ENCODE measurements around the gene METTL23.
"Not testable (repeated sequence)": the region's sequence is repeated elsewhere in the genome, so short reads cannot be mapped to it uniquely, and the experiment has no call there.

Gene METTL23

DNA sequence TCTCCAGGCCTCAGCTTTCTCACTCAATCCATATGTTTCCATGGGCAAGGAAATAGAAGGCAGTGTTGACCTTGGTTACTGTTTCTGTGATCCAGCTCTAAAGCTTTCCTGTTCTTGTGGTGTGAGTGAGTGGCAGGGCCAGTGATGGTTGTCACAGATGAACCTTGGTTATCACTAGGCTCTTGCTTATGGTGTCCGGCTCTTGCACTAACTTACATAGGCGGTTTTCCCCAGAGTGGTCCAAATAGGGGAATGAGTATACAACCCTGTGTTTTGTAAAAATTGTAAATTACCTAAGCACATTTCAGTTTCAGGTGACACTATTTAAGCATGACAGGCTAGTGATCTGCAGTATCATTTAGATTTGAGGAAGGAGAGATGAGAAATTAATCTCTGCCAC lies 18.1 kb downstream of the METTL23 start:
- no peaks in the 10 kb centered on the region for H3K27me3 ChIP-seq
- H3K9me3 ChIP-seq: no peaks in the 10 kb centered on the region
- DNase-seq: no peak
- no peak overlapping the region for H3K4me3 ChIP-seq (ENCODE audit: low read depth, low read length)
- H3K4me1 ChIP-seq: no peaks in the 10 kb centered on the region; the same call in 1 of the 2 replicates
- peaks cover 3% of the 10 kb centered on the region for H3K36me3 ChIP-seq
- TF ChIP-seq, protein P1, sequence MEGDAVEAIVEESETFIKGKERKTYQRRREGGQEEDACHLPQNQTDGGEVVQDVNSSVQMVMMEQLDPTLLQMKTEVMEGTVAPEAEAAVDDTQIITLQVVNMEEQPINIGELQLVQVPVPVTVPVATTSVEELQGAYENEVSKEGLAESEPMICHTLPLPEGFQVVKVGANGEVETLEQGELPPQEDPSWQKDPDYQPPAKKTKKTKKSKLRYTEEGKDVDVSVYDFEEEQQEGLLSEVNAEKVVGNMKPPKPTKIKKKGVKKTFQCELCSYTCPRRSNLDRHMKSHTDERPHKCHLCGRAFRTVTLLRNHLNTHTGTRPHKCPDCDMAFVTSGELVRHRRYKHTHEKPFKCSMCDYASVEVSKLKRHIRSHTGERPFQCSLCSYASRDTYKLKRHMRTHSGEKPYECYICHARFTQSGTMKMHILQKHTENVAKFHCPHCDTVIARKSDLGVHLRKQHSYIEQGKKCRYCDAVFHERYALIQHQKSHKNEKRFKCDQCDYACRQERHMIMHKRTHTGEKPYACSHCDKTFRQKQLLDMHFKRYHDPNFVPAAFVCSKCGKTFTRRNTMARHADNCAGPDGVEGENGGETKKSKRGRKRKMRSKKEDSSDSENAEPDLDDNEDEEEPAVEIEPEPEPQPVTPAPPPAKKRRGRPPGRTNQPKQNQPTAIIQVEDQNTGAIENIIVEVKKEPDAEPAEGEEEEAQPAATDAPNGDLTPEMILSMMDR (IDR thresholded peaks at IDR 0.05; ENCODE audit: low read depth, low read length): no peak

DNA sequence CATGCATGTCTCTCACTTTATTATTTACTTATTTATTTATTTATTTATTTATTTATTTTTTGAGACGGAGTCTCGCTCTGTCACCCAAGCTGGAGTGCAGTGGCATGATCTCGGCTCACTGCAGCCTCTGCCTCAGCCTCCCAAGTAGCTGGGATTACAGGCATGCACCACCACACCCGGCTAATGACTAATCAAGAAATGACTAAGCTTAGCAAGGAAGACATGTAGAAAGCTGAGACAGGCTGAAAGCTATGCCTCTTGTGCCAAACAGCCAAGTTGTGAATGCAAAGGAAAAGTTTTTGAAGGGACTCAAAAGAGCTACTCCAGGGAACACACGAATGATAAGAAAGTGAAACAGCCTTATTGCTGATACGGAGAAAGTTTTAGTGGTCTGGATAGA lies 19.1 kb downstream of the METTL23 start:
- H3K9me3 ChIP-seq; H3K36me3 ChIP-seq; H3K27me3 ChIP-seq; DNase-seq; H3K4me3 ChIP-seq (ENCODE audit: low read depth, low read length); H3K4me1 ChIP-seq: not testable (repeated sequence)

DNA sequence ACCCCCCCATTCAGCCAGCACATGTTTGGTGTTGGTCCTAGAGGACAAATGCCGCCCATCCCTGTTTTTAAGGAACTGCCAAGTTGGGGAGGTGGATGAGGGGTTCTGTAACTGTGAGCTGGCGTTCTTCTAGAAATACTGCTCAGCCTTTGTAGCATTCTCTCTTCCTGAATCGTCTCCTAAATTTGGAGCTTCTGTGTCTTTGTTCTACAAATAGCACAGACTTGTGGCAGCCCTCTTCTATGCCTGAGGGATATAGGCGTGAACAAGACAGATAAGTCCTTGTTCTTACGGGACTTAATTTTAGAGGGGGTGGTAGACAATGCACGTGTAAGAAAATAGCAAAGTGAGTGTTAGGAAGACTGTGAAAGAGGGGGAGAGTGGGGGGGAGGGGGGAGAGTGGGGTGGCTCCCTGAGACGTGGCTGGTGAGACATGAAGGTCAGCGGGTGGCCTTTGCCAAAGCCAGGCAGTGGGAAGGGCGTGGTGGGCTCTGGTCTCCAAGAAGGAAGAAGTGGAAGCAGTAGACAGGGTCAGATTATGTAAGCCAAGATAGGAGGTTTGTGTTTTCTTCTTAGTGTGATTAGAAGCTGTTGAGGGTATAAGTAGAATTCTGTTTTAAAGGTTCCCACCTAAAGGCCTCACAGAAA lies 21.2 kb downstream of the METTL23 start:
- Histone ChIP-seq H3K36me3 (peaks cover 3% of the 10 kb centered on the region), H3K9me3 (no peaks in the 10 kb centered on the region), H3K4me1 (no peaks in the 10 kb centered on the region), H3K4me3 (ENCODE audit: low read depth, low read length) (no peak overlapping the region), H3K27me3 (no peaks in the 10 kb centered on the region)
- TF ChIP-seq, protein P1 (IDR thresholded peaks at IDR 0.05; ENCODE audit: low read depth, low read length): no peak
- no peak for DNase-seq

DNA sequence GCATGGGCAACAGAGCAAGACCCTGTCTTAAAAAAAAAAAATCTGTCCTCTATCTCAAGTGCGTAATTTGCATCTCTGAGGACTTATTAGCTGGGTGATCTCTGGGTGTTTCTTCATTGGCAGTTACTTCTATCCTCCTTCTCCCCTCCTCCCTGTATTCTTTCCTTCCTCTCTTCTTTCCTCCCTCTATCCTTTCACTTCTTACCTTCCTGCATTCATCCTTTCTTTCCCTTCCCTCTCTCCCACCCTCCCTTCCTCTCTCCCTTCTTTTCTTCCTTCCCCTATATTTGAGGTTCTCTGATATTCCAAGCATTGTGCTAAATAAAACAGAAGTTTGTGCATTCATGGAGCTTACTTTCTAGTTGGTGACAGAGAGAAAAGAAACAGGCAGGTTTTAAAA lies 22.0 kb downstream of the METTL23 start:
- no peak for DNase-seq
- TF ChIP-seq, protein P1 (IDR thresholded peaks at IDR 0.05; ENCODE audit: low read depth, low read length): no peak
- H3K4me1 ChIP-seq: no peaks in the 10 kb centered on the region
- H3K4me3 ChIP-seq (ENCODE audit: low read depth, low read length): no peak overlapping the region
- no peaks in the 10 kb centered on the region for H3K27me3 ChIP-seq
- H3K36me3 ChIP-seq: peaks cover 3% of the 10 kb centered on the region
- H3K9me3 ChIP-seq: no peaks in the 10 kb centered on the region

DNA sequence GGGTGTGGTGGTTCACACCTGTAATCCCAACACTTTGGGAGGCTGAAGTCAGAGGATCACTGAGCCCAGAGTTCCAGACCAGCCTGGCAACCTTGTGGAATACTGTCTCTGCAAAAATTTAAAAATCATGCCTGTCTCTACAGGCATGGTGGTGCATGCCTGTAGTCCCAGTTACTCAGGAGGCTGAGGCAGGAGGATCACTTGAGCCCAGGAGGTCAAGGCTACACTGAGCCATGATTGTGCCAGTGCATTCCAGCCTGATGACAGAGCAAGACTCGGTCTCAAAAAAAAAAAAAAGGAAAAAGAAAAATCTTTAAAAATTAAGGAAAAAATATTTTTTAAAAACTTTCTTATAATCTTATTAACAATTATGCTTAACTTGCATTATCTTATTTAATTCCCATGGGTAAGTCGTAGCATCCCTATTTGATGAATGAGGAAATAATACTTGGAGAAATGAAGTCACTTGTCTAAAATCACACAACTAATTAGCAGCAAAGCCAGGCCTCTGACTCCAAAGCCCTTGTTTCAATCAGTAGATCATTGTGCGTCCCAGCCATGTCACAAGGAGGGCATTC lies 24.9 kb downstream of the METTL23 start:
- H3K27me3 ChIP-seq: no peaks in the 10 kb centered on the region
- H3K4me3 ChIP-seq (ENCODE audit: low read depth, low read length): no peak overlapping the region
- TF ChIP-seq, protein P1 (IDR thresholded peaks at IDR 0.05; ENCODE audit: low read depth, low read length): no peak
- no peaks in the 10 kb centered on the region for H3K36me3 ChIP-seq
- H3K9me3 ChIP-seq: no peaks in the 10 kb centered on the region
- no peak for DNase-seq
- H3K4me1 ChIP-seq: peaks cover 3% of the 10 kb centered on the region; the same call in 1 of the 2 replicates

DNA sequence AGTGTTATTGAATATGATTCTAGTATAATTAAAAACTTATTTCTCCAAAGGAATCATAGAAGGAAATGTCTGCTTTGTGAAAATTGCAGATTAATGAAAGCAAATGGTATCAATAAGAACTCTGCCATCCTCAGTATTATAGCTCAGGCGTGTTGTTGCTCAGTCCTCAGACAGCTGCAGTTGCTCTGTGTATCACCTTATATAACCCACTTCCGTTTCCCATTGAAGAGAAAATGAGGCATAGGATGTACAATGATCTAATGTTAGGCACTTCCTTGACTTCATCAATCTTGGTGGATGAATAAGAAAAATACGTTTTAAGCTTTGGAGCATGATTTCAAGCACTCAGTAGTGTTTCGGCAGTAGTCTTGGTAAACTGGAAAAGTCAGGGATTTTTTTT lies 25.4 kb downstream of the METTL23 start:
- H3K27me3 ChIP-seq: no peaks in the 10 kb centered on the region
- H3K4me3 ChIP-seq (ENCODE audit: low read depth, low read length): no peak overlapping the region
- TF ChIP-seq, protein P1 (IDR thresholded peaks at IDR 0.05; ENCODE audit: low read depth, low read length): no peak
- peaks cover 3% of the 10 kb centered on the region; the same call in 1 of the 2 replicates for H3K4me1 ChIP-seq
- DNase-seq: no peak
- no peaks in the 10 kb centered on the region for H3K9me3 ChIP-seq
- no peaks in the 10 kb centered on the region for H3K36me3 ChIP-seq

Data from BE2C (cell line).